GM23338 (cell line): ENCODE measurements around the gene RSAD1. TPM values are rescaled to one million over a fixed set of nuclear protein-coding genes. Genes with fewer than 3 reads are reported as not detected.

ENCODE experiments used
- ATAC-seq: fragments of 200-7000 bp; cut with Tn5 transposase; 3 replicates; pipeline ENCODE4 v1.9.1; 2020
- DNase-seq: peaks from one replicate; pipeline ENCODE4 v3.0.0-alpha.2; 2015; ENCODE audit warnings: low spot score
- H2AFZ ChIP-seq: fragments of 200-600 bp; sonication (generic); 2 replicates; pipeline ENCODE4 v1.8.0; 2016; ENCODE audit warnings: antibody characterized with exemption, mild to moderate bottlenecking, moderate library complexity
- H3F3A ChIP-seq: fragments of 200-600 bp; sonication (generic); replicated peaks from 2 replicates; pipeline ENCODE4 v1.8.0; 2017; ENCODE audit warnings: antibody characterized with exemption, mixed run types, low read depth
- H3K27ac ChIP-seq: fragments of 200-600 bp; sonication (generic); 2 replicates; pipeline ENCODE4 v1.6.1; 2016; ENCODE audit warnings: low read depth
- H3K27me3 ChIP-seq: fragments of 200-600 bp; sonication (generic); 2 replicates; pipeline ENCODE4 v1.8.0; 2016; ENCODE audit warnings: mild to moderate bottlenecking, mixed run types, moderate library complexity; ENCODE audit not compliant: insufficient read depth
- H3K36me3 ChIP-seq: fragments of 200-600 bp; sonication (generic); 2 replicates; pipeline ENCODE4 v1.8.0; 2016; ENCODE audit warnings: mild to moderate bottlenecking; ENCODE audit not compliant: insufficient read depth
- H3K4me1 ChIP-seq: fragments of 200-600 bp; sonication (generic); 2 replicates; pipeline ENCODE4 v1.8.0; 2016; ENCODE audit warnings: mild to moderate bottlenecking, moderate library complexity; ENCODE audit not compliant: insufficient read depth
- H3K4me2 ChIP-seq: fragments of 200-600 bp; sonication (generic); 2 replicates; pipeline ENCODE4 v1.7.1; 2017; ENCODE audit warnings: mixed run types
- H3K4me3 ChIP-seq: fragments of 200-600 bp; sonication (generic); 2 replicates; pipeline ENCODE4 v1.6.1; 2016; ENCODE audit warnings: mixed run types
- H3K79me2 ChIP-seq: fragments of 200-600 bp; sonication (generic); replicated peaks from 2 replicates; pipeline ENCODE4 v1.8.0; 2017; ENCODE audit warnings: mild to moderate bottlenecking; ENCODE audit not compliant: insufficient read depth
- H3K9me2 ChIP-seq: fragments of 200-600 bp; sonication (generic); 2 replicates; pipeline ENCODE4 v1.8.0; 2017; ENCODE audit not compliant: insufficient read depth
- H4K20me1 ChIP-seq: fragments of 200-600 bp; sonication (generic); replicated peaks from 2 replicates; pipeline ENCODE4 v1.8.0; 2017; ENCODE audit warnings: mild to moderate bottlenecking; ENCODE audit not compliant: insufficient read depth
- H3K27ac Mint-ChIP-seq: 2 replicates; pipeline ENCODE4 v1.8.0; 2020; ENCODE audit warnings: inconsistent platforms, mild to moderate bottlenecking, moderate library complexity, mixed read lengths
- H3K27me3 Mint-ChIP-seq: 3 replicates; pipeline ENCODE4 v1.8.0; 2022; ENCODE audit warnings: low read depth, mild to moderate bottlenecking, moderate library complexity, mixed read lengths, inconsistent platforms; ENCODE audit not compliant: insufficient read depth, poor library complexity
- H3K36me3 Mint-ChIP-seq: 3 replicates; pipeline ENCODE4 v1.8.0; 2021; ENCODE audit warnings: low read depth, mild to moderate bottlenecking, inconsistent platforms, moderate library complexity, mixed read lengths
- H3K4me1 Mint-ChIP-seq: 3 replicates; pipeline ENCODE4 v1.8.0; 2020; ENCODE audit warnings: mild to moderate bottlenecking, inconsistent platforms, mixed read lengths
- H3K4me3 Mint-ChIP-seq: 3 replicates; pipeline ENCODE4 v1.8.0; 2021; ENCODE audit warnings: moderate library complexity, mild to moderate bottlenecking, inconsistent platforms, mixed read lengths
- H3K9me3 Mint-ChIP-seq: 3 replicates; pipeline ENCODE4 v1.8.0; 2020; ENCODE audit warnings: moderate library complexity, mild to moderate bottlenecking, inconsistent platforms, mixed read lengths
- CREB1 ChIP-seq: fragments of 250-450 bp; sonication (Bioruptor Pico); IDR thresholded peaks from 2 replicates; pipeline ENCODE4 v1.5.0; 2020; ENCODE audit warnings: low read depth, mild to moderate bottlenecking, moderate library complexity
- EZH2 ChIP-seq: fragments of 200-600 bp; sonication (generic); IDR thresholded peaks from one replicate; pipeline ENCODE4 v1.8.0; 2017; ENCODE audit warnings: antibody characterized with exemption, mild to moderate bottlenecking, low read depth; ENCODE audit not compliant: unreplicated experiment
- EZH2phosphoT487 ChIP-seq: fragments of 200-600 bp; sonication (generic); IDR thresholded peaks from one replicate; pipeline ENCODE4 v1.8.1; 2018; ENCODE audit warnings: antibody characterized with exemption; ENCODE audit not compliant: unreplicated experiment
- NANOG ChIP-seq: IDR thresholded peaks from 2 replicates; pipeline ENCODE4 v1.6.1; 2016; ENCODE audit warnings: antibody characterized with exemption, borderline replicate concordance
- POLR2AphosphoS5 ChIP-seq: IDR thresholded peaks from 2 replicates; pipeline ENCODE4 v1.6.1; 2016; ENCODE audit warnings: antibody characterized with exemption, low read depth
- REST ChIP-seq: IDR thresholded peaks from one replicate; pipeline ENCODE4 v1.6.1; 2018; ENCODE audit warnings: antibody characterized with exemption; ENCODE audit not compliant: unreplicated experiment
- STAT1 ChIP-seq: IDR thresholded peaks from one replicate; pipeline ENCODE4 v1.6.1; 2016; ENCODE audit warnings: antibody characterized with exemption; ENCODE audit not compliant: unreplicated experiment
- ZNF114 ChIP-seq: fragments of 250-450 bp; sonication (Bioruptor Pico); IDR thresholded peaks from 2 replicates; pipeline ENCODE4 v1.5.0; 2020; ENCODE audit warnings: mild to moderate bottlenecking, moderate library complexity
- polyA plus RNA-seq: library from polyadenylated mRNA; unstranded; fragments of >200 nt; fragmentation: Nextera tagmentation; extraction: Ambion mirVana; gene quantifications from 2 replicates; pipeline ENCODE4 v1.2.1, GENCODE V29; 2016
- total RNA-seq: library from RNA; depleted of rRNA; stranded (reverse); fragments of >200 nt; shearing (Covaris generic); gene quantifications from 2 replicates; pipeline ENCODE4 v1.2.3, GENCODE V29; 2014
- TF ChIP-seq, protein P1 (sequence below), 2 experiments: fragments of 200-600 bp in 1 of 2; sonication (generic) in 1 of 2; conservative IDR thresholded peaks; 2 replicates each; pipeline versions ENCODE4 v1.5.1 to v1.6.1; 2016 to 2017; ENCODE audit warnings: antibody characterized with exemption in 2 of 2, low read depth in 2 of 2, mild to moderate bottlenecking in 2 of 2, moderate library complexity in 1 of 2
- TF ChIP-seq, protein P2 (sequence below): fragments of 250-450 bp; sonication (Bioruptor Pico); IDR thresholded peaks from 2 replicates; pipeline ENCODE4 v1.5.0; 2020; ENCODE audit warnings: mild to moderate bottlenecking, moderate library complexity
- TF ChIP-seq, protein P3 (sequence below): IDR thresholded peaks from 2 replicates; pipeline ENCODE4 v1.6.1; 2016; ENCODE audit warnings: antibody characterized with exemption

RSAD1 gene
- total and polyA plus RNA-seq, 2 experiments from 2014 or later: 18.4 to 28.7 TPM

GRCh38 chr17:50487213-50488096 is 8.8 kb downstream of the RSAD1 start (continued):
- TF ChIP-seq, protein P1, sequence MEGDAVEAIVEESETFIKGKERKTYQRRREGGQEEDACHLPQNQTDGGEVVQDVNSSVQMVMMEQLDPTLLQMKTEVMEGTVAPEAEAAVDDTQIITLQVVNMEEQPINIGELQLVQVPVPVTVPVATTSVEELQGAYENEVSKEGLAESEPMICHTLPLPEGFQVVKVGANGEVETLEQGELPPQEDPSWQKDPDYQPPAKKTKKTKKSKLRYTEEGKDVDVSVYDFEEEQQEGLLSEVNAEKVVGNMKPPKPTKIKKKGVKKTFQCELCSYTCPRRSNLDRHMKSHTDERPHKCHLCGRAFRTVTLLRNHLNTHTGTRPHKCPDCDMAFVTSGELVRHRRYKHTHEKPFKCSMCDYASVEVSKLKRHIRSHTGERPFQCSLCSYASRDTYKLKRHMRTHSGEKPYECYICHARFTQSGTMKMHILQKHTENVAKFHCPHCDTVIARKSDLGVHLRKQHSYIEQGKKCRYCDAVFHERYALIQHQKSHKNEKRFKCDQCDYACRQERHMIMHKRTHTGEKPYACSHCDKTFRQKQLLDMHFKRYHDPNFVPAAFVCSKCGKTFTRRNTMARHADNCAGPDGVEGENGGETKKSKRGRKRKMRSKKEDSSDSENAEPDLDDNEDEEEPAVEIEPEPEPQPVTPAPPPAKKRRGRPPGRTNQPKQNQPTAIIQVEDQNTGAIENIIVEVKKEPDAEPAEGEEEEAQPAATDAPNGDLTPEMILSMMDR (conservative IDR thresholded peaks at IDR 0.05; ENCODE audit: low read depth in 2 of 2): no peak
- no peak for TF ChIP-seq EZH2
- TF ChIP-seq POLR2AphosphoS5: no peak
- no peak for TF ChIP-seq STAT1
- TF ChIP-seq REST: no peak

DNA sequence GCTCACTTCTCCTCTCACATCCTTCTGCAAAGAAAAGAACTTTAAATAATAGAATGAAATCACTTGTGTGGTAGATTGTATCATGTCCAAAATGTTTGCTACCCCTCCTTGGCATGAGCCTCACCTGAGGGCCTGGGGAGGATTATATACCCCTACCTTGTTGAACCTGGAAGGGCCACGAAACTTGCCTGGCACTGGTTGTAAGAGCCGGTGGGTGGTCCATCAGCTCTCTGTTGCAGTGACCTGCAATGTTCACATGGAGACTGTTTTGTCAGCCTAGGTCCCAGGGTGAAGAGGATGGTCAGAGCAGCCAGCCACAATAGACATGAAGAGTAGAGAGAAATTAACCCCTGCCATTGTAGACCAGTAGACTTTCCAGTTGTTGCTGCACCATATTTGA is 10.2 kb downstream of the RSAD1 start:
- Histone ChIP-seq H3F3A (no peaks in the 10 kb centered on the region), H3K27ac (no peak overlapping the region), H3K4me1 (no peaks in the 10 kb centered on the region), H3K36me3 (no peaks in the 10 kb centered on the region), H3K79me2 (no peaks in the 10 kb centered on the region), H2AFZ (no peak overlapping the region), H4K20me1 (no peaks in the 10 kb centered on the region), H3K27me3 (no peaks in the 10 kb centered on the region), H3K9me2 (no peaks in the 10 kb centered on the region), H3K4me3 (no peak overlapping the region), H3K4me2 (no peak overlapping the region)
- Mint-ChIP-seq H3K27me3 (peaks cover 5% of the 10 kb centered on the region), H3K36me3 (peaks cover 18% of the 10 kb centered on the region), H3K4me1 (peaks cover 2% of the 10 kb centered on the region; the same call in 1 of the 3 replicates), H3K9me3 (no peaks in the 10 kb centered on the region), H3K27ac (no peak overlapping the region), H3K4me3 (no peak overlapping the region)
- ATAC-seq (no peak), DNase-seq (no peak)
- no peak for TF ChIP-seq NANOG
- TF ChIP-seq, protein P2, sequence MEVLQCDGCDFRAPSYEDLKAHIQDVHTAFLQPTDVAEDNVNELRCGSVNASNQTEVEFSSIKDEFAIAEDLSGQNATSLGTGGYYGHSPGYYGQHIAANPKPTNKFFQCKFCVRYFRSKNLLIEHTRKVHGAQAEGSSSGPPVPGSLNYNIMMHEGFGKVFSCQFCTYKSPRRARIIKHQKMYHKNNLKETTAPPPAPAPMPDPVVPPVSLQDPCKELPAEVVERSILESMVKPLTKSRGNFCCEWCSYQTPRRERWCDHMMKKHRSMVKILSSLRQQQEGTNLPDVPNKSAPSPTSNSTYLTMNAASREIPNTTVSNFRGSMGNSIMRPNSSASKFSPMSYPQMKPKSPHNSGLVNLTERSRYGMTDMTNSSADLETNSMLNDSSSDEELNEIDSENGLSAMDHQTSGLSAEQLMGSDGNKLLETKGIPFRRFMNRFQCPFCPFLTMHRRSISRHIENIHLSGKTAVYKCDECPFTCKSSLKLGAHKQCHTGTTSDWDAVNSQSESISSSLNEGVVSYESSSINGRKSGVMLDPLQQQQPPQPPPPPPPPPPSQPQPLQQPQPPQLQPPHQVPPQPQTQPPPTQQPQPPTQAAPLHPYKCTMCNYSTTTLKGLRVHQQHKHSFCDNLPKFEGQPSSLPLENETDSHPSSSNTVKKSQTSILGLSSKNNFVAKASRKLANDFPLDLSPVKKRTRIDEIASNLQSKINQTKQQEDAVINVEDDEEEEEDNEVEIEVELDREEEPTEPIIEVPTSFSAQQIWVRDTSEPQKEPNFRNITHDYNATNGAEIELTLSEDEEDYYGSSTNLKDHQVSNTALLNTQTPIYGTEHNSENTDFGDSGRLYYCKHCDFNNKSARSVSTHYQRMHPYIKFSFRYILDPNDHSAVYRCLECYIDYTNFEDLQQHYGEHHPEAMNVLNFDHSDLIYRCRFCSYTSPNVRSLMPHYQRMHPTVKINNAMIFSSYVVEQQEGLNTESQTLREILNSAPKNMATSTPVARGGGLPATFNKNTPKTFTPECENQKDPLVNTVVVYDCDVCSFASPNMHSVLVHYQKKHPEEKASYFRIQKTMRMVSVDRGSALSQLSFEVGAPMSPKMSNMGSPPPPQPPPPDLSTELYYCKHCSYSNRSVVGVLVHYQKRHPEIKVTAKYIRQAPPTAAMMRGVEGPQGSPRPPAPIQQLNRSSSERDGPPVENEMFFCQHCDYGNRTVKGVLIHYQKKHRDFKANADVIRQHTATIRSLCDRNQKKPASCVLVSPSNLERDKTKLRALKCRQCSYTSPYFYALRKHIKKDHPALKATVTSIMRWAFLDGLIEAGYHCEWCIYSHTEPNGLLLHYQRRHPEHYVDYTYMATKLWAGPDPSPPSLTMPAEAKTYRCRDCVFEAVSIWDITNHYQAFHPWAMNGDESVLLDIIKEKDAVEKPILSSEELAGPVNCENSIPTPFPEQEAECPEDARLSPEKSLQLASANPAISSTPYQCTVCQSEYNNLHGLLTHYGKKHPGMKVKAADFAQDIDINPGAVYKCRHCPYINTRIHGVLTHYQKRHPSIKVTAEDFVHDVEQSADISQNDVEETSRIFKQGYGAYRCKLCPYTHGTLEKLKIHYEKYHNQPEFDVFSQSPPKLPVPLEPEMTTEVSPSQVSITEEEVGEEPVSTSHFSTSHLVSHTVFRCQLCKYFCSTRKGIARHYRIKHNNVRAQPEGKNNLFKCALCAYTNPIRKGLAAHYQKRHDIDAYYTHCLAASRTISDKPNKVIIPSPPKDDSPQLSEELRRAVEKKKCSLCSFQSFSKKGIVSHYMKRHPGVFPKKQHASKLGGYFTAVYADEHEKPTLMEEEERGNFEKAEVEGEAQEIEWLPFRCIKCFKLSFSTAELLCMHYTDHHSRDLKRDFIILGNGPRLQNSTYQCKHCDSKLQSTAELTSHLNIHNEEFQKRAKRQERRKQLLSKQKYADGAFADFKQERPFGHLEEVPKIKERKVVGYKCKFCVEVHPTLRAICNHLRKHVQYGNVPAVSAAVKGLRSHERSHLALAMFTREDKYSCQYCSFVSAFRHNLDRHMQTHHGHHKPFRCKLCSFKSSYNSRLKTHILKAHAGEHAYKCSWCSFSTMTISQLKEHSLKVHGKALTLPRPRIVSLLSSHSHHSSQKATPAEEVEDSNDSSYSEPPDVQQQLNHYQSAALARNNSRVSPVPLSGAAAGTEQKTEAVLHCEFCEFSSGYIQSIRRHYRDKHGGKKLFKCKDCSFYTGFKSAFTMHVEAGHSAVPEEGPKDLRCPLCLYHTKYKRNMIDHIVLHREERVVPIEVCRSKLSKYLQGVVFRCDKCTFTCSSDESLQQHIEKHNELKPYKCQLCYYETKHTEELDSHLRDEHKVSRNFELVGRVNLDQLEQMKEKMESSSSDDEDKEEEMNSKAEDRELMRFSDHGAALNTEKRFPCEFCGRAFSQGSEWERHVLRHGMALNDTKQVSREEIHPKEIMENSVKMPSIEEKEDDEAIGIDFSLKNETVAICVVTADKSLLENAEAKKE: no peak
- TF ChIP-seq POLR2AphosphoS5: no peak
- TF ChIP-seq ZNF114 (CRISPR knock-in tag): no peak
- TF ChIP-seq EZH2phosphoT487: no peak
- no peak for TF ChIP-seq CREB1 (CRISPR knock-in tag)
- TF ChIP-seq, protein P3, sequence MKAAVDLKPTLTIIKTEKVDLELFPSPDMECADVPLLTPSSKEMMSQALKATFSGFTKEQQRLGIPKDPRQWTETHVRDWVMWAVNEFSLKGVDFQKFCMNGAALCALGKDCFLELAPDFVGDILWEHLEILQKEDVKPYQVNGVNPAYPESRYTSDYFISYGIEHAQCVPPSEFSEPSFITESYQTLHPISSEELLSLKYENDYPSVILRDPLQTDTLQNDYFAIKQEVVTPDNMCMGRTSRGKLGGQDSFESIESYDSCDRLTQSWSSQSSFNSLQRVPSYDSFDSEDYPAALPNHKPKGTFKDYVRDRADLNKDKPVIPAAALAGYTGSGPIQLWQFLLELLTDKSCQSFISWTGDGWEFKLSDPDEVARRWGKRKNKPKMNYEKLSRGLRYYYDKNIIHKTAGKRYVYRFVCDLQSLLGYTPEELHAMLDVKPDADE: no peak
- no peak for TF ChIP-seq STAT1
